Natural killer cell treated with Interleukin-12 subunit alpha and Interleukin-12 subunit beta and Interleukin-15 and Interleukin-18, amount 100 ng/mL, for 72 hours (primary cell): ENCODE results near the gene STX16. TPM values are rescaled to one million over a fixed set of nuclear protein-coding genes. Genes with fewer than 3 reads are reported as not detected.

Experiments used
- ATAC-seq, 2 donors: fragments of 150-1000 bp; cut with Tn5 transposase in 1 of 2; sonication (Bioruptor Pico), chemical (Tn5 transposase) in 1 of 2; 2 replicates each; pipeline ENCODE4 v1.10.0; 2021
- DNase-seq: peaks from one replicate; pipeline ENCODE4 v3.0.0; 2022; ENCODE audit warnings: low spot score
- H3K27ac Mint-ChIP-seq, 2 donors: 1 replicate in 1 of 2; 2 replicates in 1 of 2; pipeline ENCODE4 v1.8.0; 2022; ENCODE audit warnings: mixed read lengths in 2 of 2, mild to moderate bottlenecking in 1 of 2, moderate library complexity in 1 of 2
- H3K27me3 Mint-ChIP-seq, 2 donors: 1 replicate in 1 of 2; 2 replicates in 1 of 2; pipeline ENCODE4 v1.8.0; 2022; ENCODE audit warnings: mixed read lengths in 2 of 2
- H3K36me3 Mint-ChIP-seq: one replicate; pipeline ENCODE4 v1.8.0; 2022; ENCODE audit warnings: mixed read lengths
- H3K4me1 Mint-ChIP-seq, 2 donors: 1 replicate in 1 of 2; 2 replicates in 1 of 2; pipeline ENCODE4 v1.8.0; 2022; ENCODE audit warnings: low read depth in 2 of 2, mixed read lengths in 2 of 2, mild to moderate bottlenecking in 1 of 2
- H3K4me3 Mint-ChIP-seq: one replicate; pipeline ENCODE4 v1.8.0; 2022; ENCODE audit warnings: mixed read lengths
- H3K9me3 Mint-ChIP-seq: 2 replicates; pipeline ENCODE4 v1.8.0; 2022; ENCODE audit warnings: mixed read lengths
- total RNA-seq, 2 donors: library from RNA; stranded (reverse); gene quantifications; one replicate each; pipeline ENCODE4 v1.2.3, GENCODE V29; 2022

The STX16 gene
- total RNA-seq, 2 donors from 2014 or later = 92.4 to 92.8 TPM

- H3K27me3 Mint-ChIP-seq = no peaks in the 10 kb centered on the region
- no peaks in the 10 kb centered on the region for H3K9me3 Mint-ChIP-seq
- no peak overlapping the region for H3K27ac Mint-ChIP-seq
- DNase-seq (no peak), ATAC-seq (no peak)
- no peaks in the 10 kb centered on the region for H3K4me1 Mint-ChIP-seq
- H3K36me3 Mint-ChIP-seq = no peaks in the 10 kb centered on the region
- H3K4me3 Mint-ChIP-seq = no peak overlapping the region
Measured at GRCh38 chr20:58709013-58709702, 58.1 kb downstream of the STX16 start.

- no peaks in the 10 kb centered on the region for H3K4me1 Mint-ChIP-seq
- ATAC-seq (no peak), DNase-seq (no peak)
- no peak overlapping the region for H3K27ac Mint-ChIP-seq
- H3K27me3 Mint-ChIP-seq = no peaks in the 10 kb centered on the region
- no peaks in the 10 kb centered on the region for H3K36me3 Mint-ChIP-seq
- no peak overlapping the region for H3K4me3 Mint-ChIP-seq
- no peaks in the 10 kb centered on the region for H3K9me3 Mint-ChIP-seq
Measured at GRCh38 chr20:58709703-58710039, 58.6 kb downstream of the STX16 start.

GRCh38 chr20:58710481-58711265 is 59.6 kb downstream of the STX16 start:
- no peak overlapping the region for H3K4me3 Mint-ChIP-seq
- H3K27me3 Mint-ChIP-seq = no peaks in the 10 kb centered on the region
- ATAC-seq (no peak), DNase-seq (no peak)
- no peaks in the 10 kb centered on the region for H3K36me3 Mint-ChIP-seq
- no peak overlapping the region for H3K27ac Mint-ChIP-seq
- H3K9me3 Mint-ChIP-seq = no peaks in the 10 kb centered on the region
- no peaks in the 10 kb centered on the region for H3K4me1 Mint-ChIP-seq

GRCh38 chr20:58711266-58712051 is 60.4 kb downstream of the STX16 start:
- no peaks in the 10 kb centered on the region for H3K36me3 Mint-ChIP-seq
- ATAC-seq = no peak
- no peak overlapping the region for H3K27ac Mint-ChIP-seq

GRCh38 chr20:58712151-58712791 is 61.2 kb downstream of the STX16 start:
- no peak overlapping the region for H3K27ac Mint-ChIP-seq
- no peaks in the 10 kb centered on the region for H3K36me3 Mint-ChIP-seq
- H3K4me3 Mint-ChIP-seq = no peak overlapping the region
- DNase-seq = no peak
- H3K4me1 Mint-ChIP-seq = peaks cover 0 to 2% of the 10 kb centered on the region in 2 donors
- H3K27me3 Mint-ChIP-seq = no peaks in the 10 kb centered on the region
- no peak for ATAC-seq
- no peaks in the 10 kb centered on the region for H3K9me3 Mint-ChIP-seq

More at GRCh38 chr20:58711266-58712051, 60.4 kb downstream of the STX16 start:
- DNase-seq = no peak
- Mint-ChIP-seq H3K27me3 (no peaks in the 10 kb centered on the region), H3K4me1 (no peaks in the 10 kb centered on the region), H3K9me3 (no peaks in the 10 kb centered on the region), H3K4me3 (no peak overlapping the region)

GRCh38 chr20:58712806-58713731 is 62.0 kb downstream of the STX16 start:
- ATAC-seq = no peak
- peaks cover 0 to 2% of the 10 kb centered on the region in 2 donors for H3K4me1 Mint-ChIP-seq
- H3K4me3 Mint-ChIP-seq = no peak overlapping the region
- no peaks in the 10 kb centered on the region for H3K9me3 Mint-ChIP-seq
- no peak for DNase-seq
- H3K27ac Mint-ChIP-seq = no peak overlapping the region
- no peaks in the 10 kb centered on the region for H3K36me3 Mint-ChIP-seq
- no peaks in the 10 kb centered on the region for H3K27me3 Mint-ChIP-seq

GRCh38 chr20:58713801-58714339 is 62.8 kb downstream of the STX16 start:
- Mint-ChIP-seq H3K4me1 (peaks cover 0 to 2% of the 10 kb centered on the region in 2 donors), H3K9me3 (no peaks in the 10 kb centered on the region), H3K36me3 (no peaks in the 10 kb centered on the region), H3K4me3 (no peak overlapping the region), H3K27ac (no peak overlapping the region), H3K27me3 (no peaks in the 10 kb centered on the region)
- DNase-seq = no peak
- no peak for ATAC-seq

- Mint-ChIP-seq H3K4me3 (no peak overlapping the region), H3K9me3 (no peaks in the 10 kb centered on the region), H3K4me1 (peaks cover 0 to 2% of the 10 kb centered on the region in 2 donors), H3K27ac (no peak overlapping the region), H3K36me3 (no peaks in the 10 kb centered on the region), H3K27me3 (no peaks in the 10 kb centered on the region)
- ATAC-seq = no peak
- DNase-seq = no peak
Measured at GRCh38 chr20:58714340-58714922, 63.3 kb downstream of the STX16 start.

GRCh38 chr20:58714923-58715351 is 63.9 kb downstream of the STX16 start:
- ATAC-seq = no peak
- DNase-seq = no peak
- no peak overlapping the region for H3K4me3 Mint-ChIP-seq
- H3K9me3 Mint-ChIP-seq = no peaks in the 10 kb centered on the region
- no peaks in the 10 kb centered on the region for H3K27me3 Mint-ChIP-seq
- H3K4me1 Mint-ChIP-seq = peaks cover 0 to 2% of the 10 kb centered on the region in 2 donors
- no peak overlapping the region for H3K27ac Mint-ChIP-seq
- no peaks in the 10 kb centered on the region for H3K36me3 Mint-ChIP-seq

- no peak for DNase-seq
Measured at GRCh38 chr20:58715391-58715800, 64.3 kb downstream of the STX16 start.

GRCh38 chr20:58715801-58716475 is 64.9 kb downstream of the STX16 start:
- no peaks in the 10 kb centered on the region for H3K9me3 Mint-ChIP-seq
- peaks cover 0 to 2% of the 10 kb centered on the region in 2 donors for H3K4me1 Mint-ChIP-seq
- H3K36me3 Mint-ChIP-seq = no peaks in the 10 kb centered on the region
- H3K4me3 Mint-ChIP-seq = no peak overlapping the region
- H3K27me3 Mint-ChIP-seq = peaks cover 4% of the 10 kb centered on the region in 2 donors
- DNase-seq (no peak), ATAC-seq (no peak)
- no peak overlapping the region for H3K27ac Mint-ChIP-seq

More at GRCh38 chr20:58715391-58715800, 64.3 kb downstream of the STX16 start:
- Mint-ChIP-seq H3K4me1 (peaks cover 0 to 2% of the 10 kb centered on the region in 2 donors), H3K27ac (no peak overlapping the region), H3K27me3 (no peaks in the 10 kb centered on the region), H3K4me3 (no peak overlapping the region), H3K36me3 (no peaks in the 10 kb centered on the region), H3K9me3 (no peaks in the 10 kb centered on the region)
- ATAC-seq = no peak
